ENCODE data around the gene CNBD2. TPM values are rescaled to one million over a fixed set of nuclear protein-coding genes. Genes with fewer than 3 reads are reported as not detected.

CNBD2 gene
- total and polyA plus RNA-seq, 4 donors = 2.2 to 3.1 (median 2.5) TPM

DNA sequence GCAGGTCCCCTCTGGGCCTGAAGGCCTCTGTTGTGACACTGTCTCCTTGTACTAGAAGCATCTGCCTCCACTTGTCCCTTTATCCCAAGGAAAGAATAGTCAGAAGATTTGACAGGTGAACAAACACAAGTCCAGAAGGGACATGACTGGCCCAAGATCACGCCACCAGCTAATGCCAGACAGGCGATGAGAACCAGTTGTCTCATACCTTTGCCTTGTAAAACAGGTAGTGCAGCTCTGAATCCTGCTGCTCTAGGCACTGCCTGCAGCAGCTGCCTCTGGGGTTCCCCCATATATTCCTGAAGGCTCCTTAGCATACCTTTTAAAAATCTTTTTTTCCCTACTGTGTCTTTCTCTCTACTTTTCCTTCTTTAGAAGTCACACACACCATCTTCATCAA lies 39.1 kb upstream of the CNBD2 start:
- no peak for DNase-seq (ENCODE audit: low spot score)
- Histone ChIP-seq H3K27me3 (ENCODE audit: control insufficient read depth in 4 of 4, insufficient read depth in 4 of 4, low read length in 3 of 4) (no peaks in the 10 kb centered on the region), H3K4me1 (ENCODE audit: control insufficient read depth in 4 of 4, insufficient read depth in 4 of 4, low read length in 3 of 4) (no peaks in the 10 kb centered on the region), H3K9me3 (ENCODE audit: control insufficient read depth in 4 of 4, low read length in 3 of 4) (no peaks in the 10 kb centered on the region), H3K36me3 (ENCODE audit: control insufficient read depth in 4 of 4, insufficient read depth in 3 of 4, low read depth in 1 of 4, low read length in 3 of 4) (peaks cover 1 to 46% (median 21%) of the 10 kb centered on the region in 4 donors), H3K9ac (ENCODE audit: low read depth in 1 of 2, low read length in 2 of 2) (no peak overlapping the region), H3K27ac (ENCODE audit: low read depth in 1 of 2, low read length in 2 of 2) (no peak overlapping the region), H3K4me3 (ENCODE audit: low read depth in 1 of 3, low read length in 3 of 3) (no peak overlapping the region)
- WGBS = 94% methylated on average over 2 of the region's 2 CpGs
- TF ChIP-seq YY1 (IDR thresholded peaks at IDR 0.05) (no peak), FOXA2 (IDR thresholded peaks at IDR 0.05) (no peak), EGR1 (IDR thresholded peaks at IDR 0.05; ENCODE audit: low read depth in 2 of 2) (no peak), HNF4G (IDR thresholded peaks at IDR 0.05) (no peak), CTCF (IDR thresholded peaks at IDR 0.05; ENCODE audit: low read depth, low read length, missing input control) (no peak), NR2F2 (IDR thresholded peaks at IDR 0.05) (no peak), SP1 (IDR thresholded peaks at IDR 0.05) (no peak), HNF4A (conservative IDR thresholded peaks at IDR 0.05) (no peak), RAD21 (IDR thresholded peaks at IDR 0.05) (no peak), JUND (IDR thresholded peaks at IDR 0.05) (no peak)
- TF ChIP-seq, protein P1, sequence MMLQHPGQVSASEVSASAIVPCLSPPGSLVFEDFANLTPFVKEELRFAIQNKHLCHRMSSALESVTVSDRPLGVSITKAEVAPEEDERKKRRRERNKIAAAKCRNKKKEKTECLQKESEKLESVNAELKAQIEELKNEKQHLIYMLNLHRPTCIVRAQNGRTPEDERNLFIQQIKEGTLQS (IDR thresholded peaks at IDR 0.05) = no peak
- TF ChIP-seq, protein P2, sequence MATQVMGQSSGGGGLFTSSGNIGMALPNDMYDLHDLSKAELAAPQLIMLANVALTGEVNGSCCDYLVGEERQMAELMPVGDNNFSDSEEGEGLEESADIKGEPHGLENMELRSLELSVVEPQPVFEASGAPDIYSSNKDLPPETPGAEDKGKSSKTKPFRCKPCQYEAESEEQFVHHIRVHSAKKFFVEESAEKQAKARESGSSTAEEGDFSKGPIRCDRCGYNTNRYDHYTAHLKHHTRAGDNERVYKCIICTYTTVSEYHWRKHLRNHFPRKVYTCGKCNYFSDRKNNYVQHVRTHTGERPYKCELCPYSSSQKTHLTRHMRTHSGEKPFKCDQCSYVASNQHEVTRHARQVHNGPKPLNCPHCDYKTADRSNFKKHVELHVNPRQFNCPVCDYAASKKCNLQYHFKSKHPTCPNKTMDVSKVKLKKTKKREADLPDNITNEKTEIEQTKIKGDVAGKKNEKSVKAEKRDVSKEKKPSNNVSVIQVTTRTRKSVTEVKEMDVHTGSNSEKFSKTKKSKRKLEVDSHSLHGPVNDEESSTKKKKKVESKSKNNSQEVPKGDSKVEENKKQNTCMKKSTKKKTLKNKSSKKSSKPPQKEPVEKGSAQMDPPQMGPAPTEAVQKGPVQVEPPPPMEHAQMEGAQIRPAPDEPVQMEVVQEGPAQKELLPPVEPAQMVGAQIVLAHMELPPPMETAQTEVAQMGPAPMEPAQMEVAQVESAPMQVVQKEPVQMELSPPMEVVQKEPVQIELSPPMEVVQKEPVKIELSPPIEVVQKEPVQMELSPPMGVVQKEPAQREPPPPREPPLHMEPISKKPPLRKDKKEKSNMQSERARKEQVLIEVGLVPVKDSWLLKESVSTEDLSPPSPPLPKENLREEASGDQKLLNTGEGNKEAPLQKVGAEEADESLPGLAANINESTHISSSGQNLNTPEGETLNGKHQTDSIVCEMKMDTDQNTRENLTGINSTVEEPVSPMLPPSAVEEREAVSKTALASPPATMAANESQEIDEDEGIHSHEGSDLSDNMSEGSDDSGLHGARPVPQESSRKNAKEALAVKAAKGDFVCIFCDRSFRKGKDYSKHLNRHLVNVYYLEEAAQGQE (IDR thresholded peaks at IDR 0.05) = no peak

DNA sequence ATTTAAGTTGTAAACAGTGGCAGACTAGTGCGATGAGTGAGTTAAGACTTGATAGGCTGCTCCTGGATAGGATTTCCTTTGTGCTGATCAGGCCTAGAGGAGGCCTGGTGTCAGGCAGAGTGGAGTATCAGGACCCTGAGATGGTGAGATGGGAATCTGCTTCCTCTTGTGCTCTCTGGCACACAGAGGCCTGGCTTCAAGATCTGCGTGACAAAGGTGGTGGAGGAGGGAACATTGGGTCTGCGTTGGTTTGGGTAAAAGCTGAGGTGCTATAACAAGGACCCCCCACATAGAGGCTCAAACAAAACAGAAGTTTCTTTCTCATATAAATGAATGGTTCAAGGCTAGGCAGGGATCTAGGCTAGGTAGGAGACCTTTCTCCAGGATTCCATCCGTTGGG lies 34.3 kb upstream of the CNBD2 start:
- Histone ChIP-seq H3K4me3 (ENCODE audit: low read depth in 1 of 3, low read length in 3 of 3) (no peak overlapping the region), H3K9ac (ENCODE audit: low read depth in 1 of 2, low read length in 2 of 2) (no peak overlapping the region), H3K36me3 (ENCODE audit: control insufficient read depth in 4 of 4, insufficient read depth in 3 of 4, low read depth in 1 of 4, low read length in 3 of 4) (peaks cover 1 to 35% (median 18%) of the 10 kb centered on the region in 4 donors), H3K9me3 (ENCODE audit: control insufficient read depth in 4 of 4, low read length in 3 of 4) (no peaks in the 10 kb centered on the region), H3K27me3 (ENCODE audit: control insufficient read depth in 4 of 4, insufficient read depth in 4 of 4, low read length in 3 of 4) (no peaks in the 10 kb centered on the region), H3K27ac (ENCODE audit: low read depth in 1 of 2, low read length in 2 of 2) (no peak overlapping the region), H3K4me1 (ENCODE audit: control insufficient read depth in 4 of 4, insufficient read depth in 4 of 4, low read length in 3 of 4) (no peaks in the 10 kb centered on the region)
- 97% methylated on average over 4 of the region's 4 CpGs for WGBS
- DNase-seq (ENCODE audit: low spot score) = no peak
- no peak for TF ChIP-seq CTCF (IDR thresholded peaks at IDR 0.05; ENCODE audit: low read depth, low read length, missing input control)
- no peak for TF ChIP-seq YY1 (IDR thresholded peaks at IDR 0.05)
- no peak for TF ChIP-seq FOXA2 (IDR thresholded peaks at IDR 0.05)
- TF ChIP-seq ZBTB33 (IDR thresholded peaks at IDR 0.05) = no peak
- no peak for TF ChIP-seq TAF1 (conservative IDR thresholded peaks at IDR 0.05)
- TF ChIP-seq, protein P2 (IDR thresholded peaks at IDR 0.05) = no peak
- TF ChIP-seq NR2F2 (IDR thresholded peaks at IDR 0.05) = no peak
- TF ChIP-seq GABPA (IDR thresholded peaks at IDR 0.05 in 1 of 2, conservative IDR thresholded peaks at IDR 0.05 in 1 of 2) = no peak
- no peak for TF ChIP-seq FOXA1 (IDR thresholded peaks at IDR 0.05)
- TF ChIP-seq HNF4A (conservative IDR thresholded peaks at IDR 0.05) = no peak
- TF ChIP-seq SP1 (IDR thresholded peaks at IDR 0.05) = no peak
- TF ChIP-seq MAX (IDR thresholded peaks at IDR 0.05) = no peak
- no peak for TF ChIP-seq RAD21 (IDR thresholded peaks at IDR 0.05)
- no peak for TF ChIP-seq JUND (IDR thresholded peaks at IDR 0.05)
- TF ChIP-seq, protein P1 (IDR thresholded peaks at IDR 0.05) = no peak
